HCT116 (cell line): Measurements from ENCODE around the gene CIAO2A.

ENCODE experiments used
- CTCF ChIP-seq, 3 experiments: fragments of 200-600 bp in 1 of 3; sonication (generic) in 1 of 3; IDR thresholded peaks in 2 of 3; conservative IDR thresholded peaks in 1 of 3; 2 replicates each; pipeline ENCODE4 v1.5.1; 2012 to 2017; ENCODE audit warnings: low read depth in 2 of 3, low read length in 2 of 3, antibody characterized with exemption in 1 of 3, borderline replicate concordance in 1 of 3, control low read depth in 1 of 3, mild to moderate bottlenecking in 1 of 3, mixed read lengths in 1 of 3, mixed run types in 1 of 3, moderate library complexity in 1 of 3; ENCODE audit not compliant: insufficient read depth in 1 of 3
- EZH2 ChIP-seq: fragments of 200-600 bp; sonication (generic); IDR thresholded peaks from 2 replicates; pipeline ENCODE4 v1.6.1; 2017; ENCODE audit warnings: antibody characterized with exemption, mixed run types
- MAX ChIP-seq: IDR thresholded peaks from 2 replicates; pipeline ENCODE4 v1.6.1; 2012
- POLR2A ChIP-seq: IDR thresholded peaks from 2 replicates; pipeline ENCODE4 v1.7.0; 2011; ENCODE audit warnings: borderline replicate concordance; ENCODE audit not compliant: insufficient read depth, insufficient read length; ENCODE audit errors: extremely low read depth
- POLR2AphosphoS5 ChIP-seq: IDR thresholded peaks from 2 replicates; pipeline ENCODE4 v1.6.1; 2011; ENCODE audit warnings: mild to moderate bottlenecking, low read depth, low read length, moderate library complexity
- RAD21 ChIP-seq: IDR thresholded peaks from 2 replicates; pipeline ENCODE4 v1.6.1; 2012; ENCODE audit warnings: low read depth, mild to moderate bottlenecking
- SP1 ChIP-seq: IDR thresholded peaks from 2 replicates; pipeline ENCODE4 v1.6.1; 2012; ENCODE audit warnings: low read depth
- TF ChIP-seq, protein P1 (sequence below): IDR thresholded peaks from 2 replicates; pipeline ENCODE4 v1.6.1; 2012; ENCODE audit warnings: low read depth

- no peak for TF ChIP-seq RAD21
- no peak for TF ChIP-seq CTCF (IDR thresholded peaks at IDR 0.05 in 2 of 3, conservative IDR thresholded peaks at IDR 0.05 in 1 of 3; ENCODE audit: borderline replicate concordance in 1 of 3, insufficient read depth in 1 of 3, low read depth in 2 of 3, low read length in 2 of 3)
- TF ChIP-seq MAX = no peak
- no peak for TF ChIP-seq EZH2
- no peak for TF ChIP-seq POLR2A
- TF ChIP-seq, protein P1, sequence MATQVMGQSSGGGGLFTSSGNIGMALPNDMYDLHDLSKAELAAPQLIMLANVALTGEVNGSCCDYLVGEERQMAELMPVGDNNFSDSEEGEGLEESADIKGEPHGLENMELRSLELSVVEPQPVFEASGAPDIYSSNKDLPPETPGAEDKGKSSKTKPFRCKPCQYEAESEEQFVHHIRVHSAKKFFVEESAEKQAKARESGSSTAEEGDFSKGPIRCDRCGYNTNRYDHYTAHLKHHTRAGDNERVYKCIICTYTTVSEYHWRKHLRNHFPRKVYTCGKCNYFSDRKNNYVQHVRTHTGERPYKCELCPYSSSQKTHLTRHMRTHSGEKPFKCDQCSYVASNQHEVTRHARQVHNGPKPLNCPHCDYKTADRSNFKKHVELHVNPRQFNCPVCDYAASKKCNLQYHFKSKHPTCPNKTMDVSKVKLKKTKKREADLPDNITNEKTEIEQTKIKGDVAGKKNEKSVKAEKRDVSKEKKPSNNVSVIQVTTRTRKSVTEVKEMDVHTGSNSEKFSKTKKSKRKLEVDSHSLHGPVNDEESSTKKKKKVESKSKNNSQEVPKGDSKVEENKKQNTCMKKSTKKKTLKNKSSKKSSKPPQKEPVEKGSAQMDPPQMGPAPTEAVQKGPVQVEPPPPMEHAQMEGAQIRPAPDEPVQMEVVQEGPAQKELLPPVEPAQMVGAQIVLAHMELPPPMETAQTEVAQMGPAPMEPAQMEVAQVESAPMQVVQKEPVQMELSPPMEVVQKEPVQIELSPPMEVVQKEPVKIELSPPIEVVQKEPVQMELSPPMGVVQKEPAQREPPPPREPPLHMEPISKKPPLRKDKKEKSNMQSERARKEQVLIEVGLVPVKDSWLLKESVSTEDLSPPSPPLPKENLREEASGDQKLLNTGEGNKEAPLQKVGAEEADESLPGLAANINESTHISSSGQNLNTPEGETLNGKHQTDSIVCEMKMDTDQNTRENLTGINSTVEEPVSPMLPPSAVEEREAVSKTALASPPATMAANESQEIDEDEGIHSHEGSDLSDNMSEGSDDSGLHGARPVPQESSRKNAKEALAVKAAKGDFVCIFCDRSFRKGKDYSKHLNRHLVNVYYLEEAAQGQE = no peak
- no peak for TF ChIP-seq POLR2AphosphoS5
- TF ChIP-seq SP1 = no peak
Measured at GRCh38 chr15:64066451-64066850, 27.2 kb downstream of the CIAO2A start.
